GM18499 (cell line): ENCODE data around the gene IDI2.
"Not testable (repeated sequence)": the region's sequence is repeated elsewhere in the genome, so short reads cannot be mapped to it uniquely, and the experiment has no call there.

ENCODE experiments used
- ATAC-seq: cut with Tn5 transposase; IDR thresholded peaks from one replicate; pipeline ENCODE4 v1.9.1; 2021; ENCODE audit warnings: moderate number of reproducible peaks; ENCODE audit not compliant: insufficient read depth, unreplicated experiment

The IDI2 gene

DNA sequence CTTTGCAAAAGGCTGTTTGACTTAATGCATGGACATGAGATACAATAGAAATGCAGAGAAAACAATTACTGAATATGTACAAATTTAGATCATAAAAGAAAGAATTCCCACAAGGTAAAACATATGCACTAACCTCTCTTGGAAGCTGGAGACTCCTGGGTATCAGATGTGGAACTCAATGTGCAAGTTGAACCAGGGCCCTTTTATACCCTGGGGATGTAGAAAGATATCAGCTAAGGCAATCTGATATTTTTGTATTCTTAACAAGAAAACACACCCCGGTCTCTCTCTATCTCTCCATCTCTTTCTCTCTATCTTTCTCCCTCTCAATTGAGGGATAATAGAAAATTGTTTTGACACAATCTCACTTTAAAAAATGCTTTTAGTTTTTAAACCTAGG is at the start of gene IDI2:
IDI2 (minus strand) TSS at position 177 of the 400 bp plus-strand sequence. CDS start 1,136 bp downstream, outside the sequence.
- ATAC-seq, result no peak

DNA sequence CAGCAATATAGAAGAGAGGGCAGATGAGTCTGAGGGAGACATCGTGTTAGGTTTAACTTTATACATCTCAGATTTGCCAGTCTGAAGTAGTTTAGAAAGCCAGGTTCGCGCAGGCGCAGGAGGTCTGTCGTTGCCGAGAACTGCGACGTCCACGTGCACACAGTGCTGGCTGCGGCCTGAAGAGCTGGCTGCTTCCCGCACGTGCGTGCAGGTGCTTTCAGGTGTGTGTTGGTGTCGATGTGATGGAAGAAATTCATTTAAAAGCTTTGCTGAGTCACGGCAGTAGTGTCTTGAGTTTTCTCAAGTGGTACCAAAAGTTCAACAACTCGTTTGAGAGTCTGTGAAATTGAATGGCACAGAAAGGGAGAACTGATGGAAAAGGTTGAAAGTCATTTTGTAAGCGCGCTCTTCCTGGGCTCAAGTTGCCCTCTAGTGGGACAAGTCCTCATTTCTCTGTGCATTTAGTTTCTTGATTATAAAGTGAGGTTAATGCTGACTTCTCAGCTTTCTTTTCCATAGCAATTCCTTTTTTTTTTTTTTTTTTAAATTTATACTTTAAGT is 49.2 kb upstream of the IDI2 start:
- ATAC-seq, result no peak

DNA sequence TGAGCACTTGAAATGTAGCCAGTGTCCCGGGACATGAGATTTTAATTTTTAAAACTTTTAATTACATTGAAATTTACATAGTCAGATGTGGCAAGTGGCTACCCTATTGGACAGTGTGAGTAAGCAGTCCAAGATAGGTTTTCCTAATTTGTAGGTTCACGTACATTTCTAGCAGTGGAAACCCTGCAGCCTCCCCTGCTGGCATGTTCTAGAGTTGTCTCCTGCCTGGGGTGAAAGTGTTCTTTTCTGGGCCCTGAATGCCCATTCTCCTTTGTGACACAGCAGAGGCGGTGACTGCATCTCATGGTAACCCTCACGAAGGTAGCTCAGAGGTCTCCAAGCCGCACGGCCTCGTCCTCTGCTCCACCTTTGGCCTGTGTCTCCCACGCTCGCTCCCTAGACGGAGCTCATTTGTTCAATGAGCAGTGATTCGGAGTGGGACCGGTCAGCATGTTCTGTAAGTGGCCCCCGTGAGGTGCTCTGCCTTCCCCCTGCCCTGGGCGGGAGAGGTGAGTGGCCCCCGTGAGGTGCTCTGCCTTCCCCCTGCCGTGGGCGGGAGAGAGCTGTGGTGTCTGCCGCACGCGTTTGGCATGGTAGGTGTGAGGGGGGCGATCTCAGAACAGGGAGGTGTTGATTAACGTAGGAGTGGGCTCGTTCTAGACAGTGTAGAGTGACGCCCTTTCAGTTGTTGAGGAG is 48.5 kb upstream of the IDI2 start:
- ATAC-seq, result no peak

DNA sequence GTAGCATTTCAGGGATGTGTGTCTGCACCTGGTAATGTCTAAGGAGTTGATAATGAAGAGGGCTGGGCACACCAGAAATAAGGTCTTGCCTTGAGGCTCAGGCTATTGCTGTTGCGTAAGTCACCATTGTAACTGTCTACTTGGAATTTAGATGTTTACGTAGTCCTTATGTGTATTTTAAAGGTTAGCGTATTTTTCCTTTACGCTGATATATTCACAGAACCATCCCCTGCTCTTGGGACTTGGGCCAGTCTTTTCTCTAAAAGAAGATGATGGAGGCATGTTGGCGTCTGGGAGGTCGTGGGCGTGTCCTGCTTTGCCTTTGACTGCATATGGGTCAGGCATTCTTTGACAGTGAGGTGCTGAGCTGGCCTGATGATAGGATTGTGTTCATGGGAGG is 45.3 kb upstream of the IDI2 start:
- no peak for ATAC-seq

DNA sequence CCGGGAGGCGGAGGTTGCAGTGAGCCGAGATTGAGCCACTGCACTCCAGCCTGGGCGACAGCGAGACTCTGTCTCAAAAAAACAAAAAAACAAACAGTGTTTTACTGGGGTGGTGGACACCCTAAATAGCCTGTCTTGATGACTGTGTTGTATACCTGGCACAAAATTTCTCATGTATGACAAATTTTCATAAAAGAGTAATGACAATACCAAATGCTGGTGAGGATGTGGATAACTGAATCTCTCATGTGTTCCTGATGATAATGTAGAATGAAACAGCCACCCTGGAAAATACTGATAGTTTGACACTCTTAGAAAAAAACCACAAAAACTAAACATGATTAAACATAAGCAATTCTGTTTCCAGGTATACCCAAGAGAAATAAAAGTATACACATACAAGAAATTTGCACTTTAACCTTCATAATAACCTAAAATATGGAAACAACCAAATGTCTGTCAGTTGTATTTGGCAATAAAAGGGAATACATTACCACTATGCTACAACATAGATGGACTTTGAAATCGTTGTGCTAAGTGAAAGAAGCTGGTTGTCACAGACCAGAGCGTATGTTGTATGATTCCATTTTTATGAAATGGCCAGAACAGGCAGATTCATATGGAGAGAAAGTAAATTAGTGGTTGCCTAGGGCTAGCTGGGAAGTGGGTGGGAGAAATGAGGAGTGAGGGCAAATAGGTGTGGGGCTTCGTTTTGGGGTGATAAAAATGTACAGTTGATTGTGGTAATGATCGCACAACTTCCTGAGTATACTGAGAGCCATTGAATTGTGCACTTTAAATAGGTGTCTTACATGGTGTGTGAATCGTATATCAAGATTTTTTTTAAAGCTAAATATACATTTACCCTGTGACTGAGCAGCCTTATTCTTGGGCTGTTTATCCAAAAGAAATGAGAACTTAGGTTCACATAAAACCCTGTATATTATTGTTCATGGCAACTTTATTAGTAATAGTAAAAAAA is 43.0 kb upstream of the IDI2 start:
- no peak for ATAC-seq

DNA sequence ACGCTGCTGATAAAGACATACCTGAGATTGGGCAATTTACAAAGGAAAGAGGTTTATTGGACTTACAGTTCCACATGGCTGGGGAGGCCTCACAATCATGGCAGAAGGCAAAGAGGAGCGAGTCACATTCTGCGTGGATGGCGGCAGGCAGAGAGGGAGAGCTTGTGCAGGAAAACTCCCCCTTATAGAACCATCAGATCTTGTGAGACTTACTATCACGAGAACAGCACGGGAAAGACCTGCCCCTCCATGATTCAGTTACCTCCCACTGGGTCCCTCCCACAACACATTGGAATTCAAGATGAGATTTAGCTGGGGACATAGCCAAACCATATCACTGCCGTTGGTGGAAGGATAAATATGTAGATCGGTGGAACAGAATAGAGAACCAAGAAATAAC is 41.1 kb upstream of the IDI2 start:
- ATAC-seq, result not testable (repeated sequence)

DNA sequence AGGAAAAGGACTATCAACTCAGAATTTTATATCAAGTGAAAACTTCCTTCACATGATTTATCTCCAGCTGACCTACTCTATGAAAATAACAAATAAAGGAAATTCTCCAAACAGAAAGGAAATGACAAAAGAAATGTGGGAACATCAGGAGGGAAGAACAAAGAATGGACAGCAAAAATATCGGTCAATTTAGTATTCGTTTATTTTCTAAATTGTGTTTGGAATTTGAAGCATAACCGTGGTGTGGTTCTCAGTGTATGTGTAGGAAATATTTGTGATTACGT is 39.2 kb upstream of the IDI2 start:
- no peak for ATAC-seq

DNA sequence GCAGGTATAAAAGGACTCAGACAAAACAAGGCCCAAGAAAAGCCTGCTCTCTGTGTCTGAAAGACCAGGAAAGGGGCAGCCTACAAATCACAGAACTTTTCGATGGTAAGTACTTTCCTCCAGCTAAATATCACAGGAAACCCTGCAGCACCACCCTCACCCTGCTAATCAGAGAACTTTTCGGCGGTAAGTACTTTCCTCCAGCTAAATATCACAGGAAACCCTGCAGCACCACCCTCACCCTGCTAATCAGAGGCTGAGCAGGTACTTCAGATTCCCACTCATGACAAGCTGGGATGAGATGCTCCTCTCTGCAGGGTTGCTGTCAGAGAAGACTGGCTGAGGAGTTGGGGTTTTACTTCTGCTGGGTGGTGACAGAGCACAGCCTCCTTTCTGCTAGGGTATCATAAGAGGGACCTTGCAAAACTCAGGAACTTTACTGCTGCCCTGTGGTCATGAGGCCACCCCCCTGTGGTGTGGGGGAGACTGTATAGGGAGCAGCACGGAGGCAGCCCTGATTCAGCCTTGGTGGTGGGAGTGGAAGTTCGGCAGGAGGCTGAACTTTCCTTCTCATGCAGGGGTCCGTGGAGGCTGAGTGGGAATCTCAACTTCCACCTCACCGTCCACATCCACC is 37.7 kb upstream of the IDI2 start:
- ATAC-seq, result no peak

DNA sequence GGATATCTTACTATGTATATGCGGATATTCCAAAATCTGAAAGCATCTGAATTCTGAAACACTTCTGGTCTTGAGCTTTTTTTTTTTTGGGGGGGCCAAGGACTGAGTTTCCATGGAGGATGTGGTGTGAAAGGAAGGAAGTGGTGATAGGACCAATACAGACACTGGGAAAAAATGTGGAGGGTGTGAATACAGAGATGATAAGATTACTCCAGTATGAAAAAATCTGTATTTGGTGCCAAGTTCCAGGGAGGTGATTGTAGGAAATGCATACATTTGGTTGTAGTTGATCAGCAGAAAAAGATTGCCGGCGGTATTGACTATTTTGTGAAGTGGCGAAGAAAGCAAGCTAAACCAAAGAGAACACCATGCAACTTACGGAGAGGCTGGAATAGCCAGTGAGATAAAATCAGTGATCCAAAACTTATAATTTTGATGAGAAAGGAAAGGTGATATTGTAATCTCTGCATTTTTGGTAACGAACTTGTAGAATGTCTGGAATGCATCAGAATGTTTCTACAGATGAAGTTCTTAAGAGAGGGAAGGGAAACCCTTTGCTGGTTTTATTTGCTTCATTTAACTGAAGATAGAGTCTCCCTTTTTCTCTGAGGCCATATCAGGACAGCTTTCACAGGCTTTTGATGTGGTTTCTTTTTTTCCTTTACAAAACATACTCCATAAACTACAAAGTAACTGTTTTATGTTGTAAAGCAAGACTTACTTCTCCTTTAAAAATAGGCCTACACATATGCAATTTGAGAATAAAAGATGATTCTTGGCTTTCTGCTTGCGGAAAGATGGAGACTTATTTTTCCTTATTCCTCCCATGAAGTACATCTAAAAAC is 36.5 kb upstream of the IDI2 start:
- no peak for ATAC-seq

DNA sequence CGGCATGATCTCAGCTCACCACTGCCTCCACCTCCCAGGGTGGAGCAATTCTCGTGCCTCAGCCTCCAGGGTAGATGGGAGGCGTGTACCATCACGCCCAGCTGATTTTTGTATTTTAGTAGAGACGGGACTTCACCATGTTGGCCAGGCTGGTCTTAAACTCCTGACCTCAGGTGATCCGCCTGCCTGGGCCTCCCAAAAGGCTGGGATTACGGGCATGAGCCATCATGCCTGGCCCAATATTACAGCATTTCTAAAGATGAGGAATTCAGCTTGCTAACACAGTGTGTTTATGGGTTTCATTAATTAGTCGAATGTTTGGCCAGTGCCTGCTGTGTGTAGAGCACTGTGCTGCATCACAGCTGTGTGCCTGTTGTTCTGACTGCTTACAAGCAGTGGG is 34.2 kb upstream of the IDI2 start:
- ATAC-seq, result no peak

DNA sequence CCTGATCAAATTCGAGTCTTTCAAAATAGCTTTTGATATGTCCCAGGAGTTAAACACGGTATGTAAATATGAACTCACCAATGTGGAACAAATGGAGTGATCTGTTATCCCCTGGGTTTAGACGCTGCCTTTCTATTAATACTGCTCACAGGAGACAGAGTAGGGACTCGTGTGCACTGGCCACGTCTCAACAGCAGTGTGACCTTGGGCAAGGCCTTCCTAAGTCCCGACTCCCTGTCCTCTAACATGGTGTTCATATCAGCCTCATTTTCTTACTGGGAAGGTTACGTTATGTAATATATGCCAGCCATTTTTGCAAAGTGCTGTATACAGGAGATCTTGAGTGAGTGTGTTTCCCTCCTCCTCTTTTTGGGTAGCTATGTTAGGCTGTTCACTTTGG is 32.4 kb upstream of the IDI2 start:
- no peak for ATAC-seq

DNA sequence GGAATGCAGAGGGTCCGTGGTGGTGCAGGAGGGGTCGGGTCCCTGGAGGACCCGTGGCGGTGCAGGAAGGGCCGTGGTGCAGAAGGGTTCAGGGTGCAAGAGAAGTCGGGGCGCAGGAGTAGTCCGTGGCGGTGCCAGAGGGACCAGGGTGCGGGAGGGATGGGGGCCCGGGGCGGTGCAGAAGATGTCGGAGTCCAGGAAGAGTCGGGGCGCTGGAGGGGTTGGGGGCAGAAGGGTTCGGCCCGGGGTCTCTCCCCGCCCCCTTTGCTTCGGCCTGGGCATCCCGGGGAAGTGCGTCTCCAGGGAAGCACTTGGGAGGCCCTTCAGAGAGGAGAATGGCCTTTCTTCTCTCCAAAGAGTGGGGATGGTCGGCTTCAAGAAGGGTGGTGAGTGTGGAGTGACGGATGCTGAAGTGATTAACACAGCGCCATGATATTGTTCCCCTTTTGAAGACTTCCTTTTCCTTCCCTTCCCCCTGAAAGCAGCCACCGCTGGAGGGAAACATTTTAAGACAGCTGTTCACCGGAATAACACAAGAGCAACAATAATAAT is 31.5 kb upstream of the IDI2 start:
- no peak for ATAC-seq

DNA sequence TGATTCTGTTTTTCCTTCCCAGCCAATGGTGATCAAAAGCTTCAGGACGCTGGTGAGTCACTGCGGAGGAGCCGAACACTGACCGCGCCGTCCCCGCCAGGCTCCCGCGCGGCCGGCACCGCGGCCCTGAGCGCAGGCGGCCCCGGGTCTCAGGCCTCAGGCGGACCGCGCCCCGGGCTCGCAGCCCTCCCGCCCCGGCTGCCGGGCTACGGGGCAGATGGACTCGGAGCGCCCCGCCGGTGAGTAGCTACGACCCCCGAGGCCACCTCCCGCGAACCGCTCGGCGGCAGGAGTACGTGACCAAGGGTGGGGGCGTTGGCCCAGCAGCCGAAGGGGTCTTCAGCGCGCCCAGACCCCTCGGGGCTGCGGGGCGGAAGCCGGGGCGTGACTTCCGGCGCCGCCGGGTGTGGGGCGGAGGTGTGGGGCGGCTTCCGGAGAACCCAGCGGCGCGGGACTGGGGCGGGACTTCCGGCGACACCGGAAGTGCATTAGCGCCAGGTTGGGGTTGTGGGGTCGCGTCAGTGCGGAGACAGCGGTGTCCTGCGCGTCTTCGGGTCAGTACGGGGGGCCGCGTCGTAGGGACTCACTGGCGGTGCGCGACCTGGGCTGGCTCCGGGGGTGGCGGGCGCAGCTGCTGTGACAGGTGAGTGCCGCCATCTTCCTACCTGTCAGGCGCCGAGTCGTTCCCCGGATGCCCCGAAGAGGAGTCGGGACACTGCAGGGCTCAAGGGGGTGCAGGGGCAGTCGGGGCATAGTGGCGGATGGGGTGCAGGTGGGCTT is 30.9 kb upstream of the IDI2 start, which contains the start of gene WDR37:
WDR37 (plus strand) TSS at position 60 of the 780 bp plus-strand sequence. CDS start 15,771 bp downstream, outside the sequence.
- ATAC-seq, result no peak

DNA sequence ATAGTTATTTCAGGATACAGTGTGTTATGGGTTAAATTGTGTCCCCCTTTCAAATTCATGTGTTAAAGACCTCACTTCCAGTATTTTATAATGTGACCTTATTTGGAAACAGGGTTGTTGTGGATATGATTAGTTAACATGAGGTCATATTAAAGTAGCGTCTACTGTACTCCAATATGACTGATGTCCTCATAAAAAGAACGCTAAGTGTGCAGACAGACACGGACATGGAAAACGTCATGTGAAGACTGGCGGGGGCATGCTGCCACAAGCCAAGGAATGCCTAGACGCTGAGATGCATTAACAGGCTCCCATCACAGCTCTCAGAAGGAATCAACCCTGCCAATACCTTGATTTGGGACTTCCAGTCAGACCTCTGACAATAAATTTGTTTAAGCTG is 29.0 kb upstream of the IDI2 start:
- ATAC-seq, result no peak

DNA sequence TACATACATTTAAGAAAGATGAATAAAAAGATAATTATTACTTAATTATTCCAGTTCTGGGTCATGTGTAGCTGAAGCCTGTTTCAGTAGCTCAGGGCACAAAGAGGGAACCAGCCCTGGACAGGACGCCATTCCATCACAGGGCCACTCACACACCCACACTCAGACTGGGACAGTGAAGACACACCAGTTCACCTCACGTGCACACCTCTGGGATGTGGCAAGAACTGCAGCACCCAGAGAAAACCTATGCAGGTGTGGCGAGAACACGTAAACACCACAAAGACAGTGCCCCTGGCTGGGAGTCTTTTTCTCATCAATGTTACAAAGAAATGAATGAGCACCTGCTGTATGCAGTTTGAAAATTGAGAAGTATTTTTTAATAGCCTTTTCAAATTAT is 24.9 kb upstream of the IDI2 start:
- no peak for ATAC-seq

DNA sequence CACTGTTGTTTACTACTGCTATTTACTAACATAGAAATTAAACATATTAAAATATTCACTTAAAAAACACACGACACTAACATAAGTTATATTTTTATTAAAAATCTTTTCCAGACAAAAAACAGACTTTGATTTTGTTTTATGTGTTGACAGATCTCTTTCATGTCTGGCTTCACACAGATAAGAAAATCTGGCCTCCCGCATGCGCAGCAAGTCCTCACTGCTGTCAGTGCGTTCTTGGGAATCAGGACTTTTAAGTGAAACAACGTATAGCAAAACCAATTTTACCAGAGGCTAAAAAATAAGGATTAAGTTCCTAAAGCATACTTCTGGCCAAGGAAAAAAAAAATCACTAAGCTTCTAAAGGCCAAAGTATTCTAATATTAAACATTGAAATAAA is 24.5 kb upstream of the IDI2 start:
- ATAC-seq, result no peak

DNA sequence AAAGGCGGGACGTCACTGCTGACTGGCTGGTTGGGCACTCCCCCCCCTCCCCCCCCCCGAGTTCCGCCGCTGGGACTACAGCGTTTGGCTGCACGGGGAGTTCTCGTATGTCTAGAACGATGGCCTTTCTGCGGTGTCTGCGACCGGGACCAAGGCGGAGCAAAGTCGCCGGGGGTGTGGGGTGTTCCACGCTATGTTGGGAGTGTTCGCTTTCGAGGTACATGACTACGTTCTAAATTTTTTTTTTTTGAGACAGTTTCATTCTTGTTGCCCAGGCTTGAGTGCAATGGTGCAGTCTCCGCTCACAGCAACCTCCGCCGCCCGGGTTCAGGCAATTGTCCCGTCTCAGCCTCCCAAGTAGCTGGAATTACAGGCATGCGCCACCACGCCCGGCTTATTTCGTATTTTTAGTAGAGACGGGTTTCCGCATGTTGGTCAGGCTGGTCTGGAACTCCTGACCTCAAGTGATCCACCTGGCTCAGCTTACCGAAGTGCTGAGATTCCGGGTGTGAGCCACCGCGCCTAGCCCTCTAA is 23.8 kb upstream of the IDI2 start:
- peak; percentile 5 for ATAC-seq

DNA sequence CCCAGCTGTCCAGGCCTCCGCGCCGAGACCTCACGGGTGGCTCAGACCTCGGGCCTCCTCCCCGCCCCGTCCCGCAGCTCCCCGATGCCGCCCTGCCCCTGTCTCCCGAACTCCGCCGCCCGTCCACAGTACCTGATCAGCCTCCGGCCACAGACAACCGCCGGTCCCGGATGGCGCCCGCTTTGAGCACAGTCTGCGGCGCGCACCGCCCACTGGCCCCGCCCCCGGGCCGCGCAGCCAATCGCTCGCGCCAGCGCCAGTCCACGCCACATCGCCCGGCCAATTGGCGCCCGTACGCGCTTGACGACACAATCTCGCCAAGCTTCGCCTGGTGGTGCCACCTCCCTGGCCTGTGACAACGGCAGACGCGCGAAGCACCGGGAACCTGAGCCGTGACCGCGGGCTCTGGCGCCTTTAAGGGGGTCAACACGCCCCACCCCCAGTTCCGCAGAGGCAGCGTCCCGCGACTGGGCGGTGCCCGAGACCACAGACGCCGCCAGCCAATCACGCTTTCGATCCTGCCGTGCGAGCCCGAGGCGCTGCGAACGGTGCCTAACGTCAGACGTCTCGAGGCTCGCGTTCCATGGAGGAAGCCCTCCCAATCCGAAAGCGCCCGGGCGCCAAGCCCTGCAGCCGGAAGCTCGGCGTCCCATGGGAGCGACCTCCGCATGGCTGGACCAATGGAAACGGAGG is 23.2 kb upstream of the IDI2 start, which contains the start of gene IDI1:
IDI1 (minus strand) TSS at position 388 of the 693 bp plus-strand sequence; CDS start at position 272, 116 bp downstream.
- ATAC-seq, result peak; percentile 71
